PFSK-1 (cell line): ENCODE data around the gene SPTLC2.

ENCODE experiments used
- POLR2AphosphoS5 ChIP-seq: IDR thresholded peaks from 2 replicates; pipeline ENCODE4 v1.6.1; 2012; ENCODE audit warnings: low read depth, mild to moderate bottlenecking, control low read depth, low read length, moderate library complexity
- SIN3A ChIP-seq: IDR thresholded peaks from 2 replicates; pipeline ENCODE4 v1.6.1; 2012; ENCODE audit warnings: mild to moderate bottlenecking, low read length, moderate library complexity, borderline replicate concordance; ENCODE audit not compliant: insufficient read depth
- TAF1 ChIP-seq: IDR thresholded peaks from 2 replicates; pipeline ENCODE4 v1.6.1; 2012; ENCODE audit warnings: low read length, control low read depth, borderline replicate concordance; ENCODE audit not compliant: insufficient read depth

GRCh38 chr14:77612011-77612620 lies 4.3 kb downstream of the SPTLC2 start:
- TF ChIP-seq TAF1 (no peak), POLR2AphosphoS5 (no peak), SIN3A (no peak)
